Muscle layer of colon (tissue), 2 donors: ENCODE data around the gene ACRBP.

Source experiments
- H3K27ac ChIP-seq: one replicate; pipeline ENCODE4 v1.7.0; 2013; ENCODE audit warnings: low read depth, mild to moderate bottlenecking, low read length, moderate library complexity
- H3K27me3 ChIP-seq, 2 donors: one replicate each; pipeline ENCODE4 v1.7.0; 2013; ENCODE audit warnings: low read length in 2 of 2, mild to moderate bottlenecking in 2 of 2; ENCODE audit not compliant: insufficient read depth in 2 of 2, control insufficient read depth in 1 of 2
- H3K36me3 ChIP-seq: one replicate; pipeline ENCODE4 v1.7.0; 2013; ENCODE audit warnings: mild to moderate bottlenecking, low read length; ENCODE audit not compliant: insufficient read depth
- H3K4me1 ChIP-seq: one replicate; pipeline ENCODE4 v1.7.0; 2013; ENCODE audit warnings: mild to moderate bottlenecking, low read length; ENCODE audit not compliant: insufficient read depth
- H3K4me3 ChIP-seq, 2 donors: one replicate each; pipeline ENCODE4 v1.7.0; 2013; ENCODE audit warnings: low read length in 2 of 2, low read depth in 1 of 2, mild to moderate bottlenecking in 1 of 2, moderate library complexity in 1 of 2
- H3K9ac ChIP-seq: one replicate; pipeline ENCODE4 v1.7.0; 2013; ENCODE audit warnings: low read length
- H3K9me3 ChIP-seq: one replicate; pipeline ENCODE4 v1.7.0; 2013; ENCODE audit warnings: mild to moderate bottlenecking, low read length
- donor health status: abdominal sarcoma.
- donor health status: Adenocarcinoma of cecum.

ACRBP gene

DNA sequence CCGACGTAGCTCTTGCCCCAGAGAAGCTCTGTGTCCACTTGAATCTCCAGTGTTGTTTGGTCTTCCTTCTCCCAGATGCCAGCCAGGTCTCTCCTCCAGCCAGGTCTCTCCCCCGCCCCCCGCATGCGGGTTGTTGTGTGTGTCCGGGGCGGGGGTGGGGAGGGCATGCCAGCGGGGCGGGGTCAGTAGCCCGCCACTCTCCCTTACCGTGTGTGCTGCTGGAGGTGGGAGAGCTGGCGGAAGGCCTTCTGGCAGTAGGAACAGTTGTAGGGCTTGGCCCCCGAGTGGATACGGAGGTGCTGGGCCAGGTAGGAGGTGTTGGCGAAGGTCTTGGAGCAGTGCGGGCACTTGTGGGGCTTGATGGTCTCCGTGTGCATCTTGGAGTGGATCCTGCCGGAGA lies 24.9 kb upstream of the ACRBP start:
- Histone ChIP-seq H3K9ac (no peak overlapping the region), H3K9me3 (no peaks in the 10 kb centered on the region), H3K36me3 (peaks cover 96% of the 10 kb centered on the region), H3K27me3 (no peaks in the 10 kb centered on the region), H3K27ac (no peak overlapping the region), H3K4me3 (no peak overlapping the region), H3K4me1 (no peaks in the 10 kb centered on the region)

DNA sequence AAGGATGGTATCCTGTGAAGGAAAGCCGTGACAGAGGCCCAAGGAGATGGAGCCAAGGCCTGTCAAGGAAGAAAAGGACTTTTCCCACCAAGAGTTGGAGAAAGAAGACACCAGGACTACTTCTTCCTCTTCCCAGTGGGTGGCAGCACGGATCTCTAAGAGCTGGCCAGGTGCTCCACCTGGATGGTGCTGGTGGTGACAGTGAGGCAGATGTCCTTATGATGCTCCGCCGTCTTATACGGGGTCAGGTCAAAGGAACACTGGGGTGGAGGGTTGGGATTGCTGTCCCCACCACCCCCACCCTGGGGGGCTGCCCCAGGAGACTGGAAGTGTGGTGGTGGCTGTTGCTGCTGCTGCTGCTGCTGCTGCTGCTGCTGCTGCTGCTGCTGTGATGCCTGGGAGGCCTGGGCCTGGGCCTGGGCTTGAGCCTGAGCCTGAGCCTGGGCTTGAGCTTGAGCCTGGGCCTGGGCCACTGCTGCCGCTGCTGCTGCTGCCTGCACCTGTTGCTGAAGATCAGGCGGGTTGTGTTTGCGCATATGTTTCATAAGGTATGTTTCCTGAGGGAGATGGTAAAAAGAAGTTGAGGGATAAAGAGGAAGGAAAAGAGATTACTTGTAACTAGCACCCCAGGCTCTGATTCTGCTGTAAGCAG lies 20.5 kb upstream of the ACRBP start:
- Histone ChIP-seq H3K9ac (no peak overlapping the region), H3K4me1 (no peaks in the 10 kb centered on the region), H3K36me3 (peaks cover 57% of the 10 kb centered on the region), H3K27me3 (no peaks in the 10 kb centered on the region), H3K9me3 (no peaks in the 10 kb centered on the region), H3K4me3 (no peak overlapping the region), H3K27ac (no peak overlapping the region)

DNA sequence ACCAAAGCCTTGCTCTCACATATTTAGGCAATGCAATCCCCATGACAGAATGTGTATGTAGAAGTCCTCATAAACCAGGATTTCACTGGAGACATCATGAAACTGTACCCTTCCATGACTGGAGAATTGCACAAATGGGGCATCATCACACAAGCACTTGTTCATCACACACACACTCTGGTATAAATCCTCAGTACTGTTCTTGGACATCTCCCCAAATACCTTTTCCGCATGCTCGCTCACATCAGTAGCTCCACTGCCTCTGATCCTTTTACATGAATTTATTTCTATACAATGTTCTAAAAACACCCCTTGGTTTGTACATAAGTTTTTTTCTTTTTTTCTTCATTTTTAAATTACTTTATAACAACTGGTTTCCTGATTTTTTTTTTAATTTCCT lies 19.0 kb upstream of the ACRBP start:
- Histone ChIP-seq H3K9ac (no peak overlapping the region), H3K27ac (no peak overlapping the region), H3K9me3 (no peaks in the 10 kb centered on the region), H3K36me3 (peaks cover 42% of the 10 kb centered on the region), H3K4me1 (peaks cover 12% of the 10 kb centered on the region), H3K27me3 (no peaks in the 10 kb centered on the region), H3K4me3 (no peak overlapping the region)

GRCh38 chr12:6664902-6665301 lies 17.7 kb upstream of the ACRBP start:
- Histone ChIP-seq H3K36me3 (peaks cover 29% of the 10 kb centered on the region), H3K4me1 (peaks cover 12% of the 10 kb centered on the region), H3K27ac (no peak overlapping the region), H3K27me3 (no peaks in the 10 kb centered on the region), H3K9ac (no peak overlapping the region), H3K4me3 (no peak overlapping the region), H3K9me3 (no peaks in the 10 kb centered on the region)

DNA sequence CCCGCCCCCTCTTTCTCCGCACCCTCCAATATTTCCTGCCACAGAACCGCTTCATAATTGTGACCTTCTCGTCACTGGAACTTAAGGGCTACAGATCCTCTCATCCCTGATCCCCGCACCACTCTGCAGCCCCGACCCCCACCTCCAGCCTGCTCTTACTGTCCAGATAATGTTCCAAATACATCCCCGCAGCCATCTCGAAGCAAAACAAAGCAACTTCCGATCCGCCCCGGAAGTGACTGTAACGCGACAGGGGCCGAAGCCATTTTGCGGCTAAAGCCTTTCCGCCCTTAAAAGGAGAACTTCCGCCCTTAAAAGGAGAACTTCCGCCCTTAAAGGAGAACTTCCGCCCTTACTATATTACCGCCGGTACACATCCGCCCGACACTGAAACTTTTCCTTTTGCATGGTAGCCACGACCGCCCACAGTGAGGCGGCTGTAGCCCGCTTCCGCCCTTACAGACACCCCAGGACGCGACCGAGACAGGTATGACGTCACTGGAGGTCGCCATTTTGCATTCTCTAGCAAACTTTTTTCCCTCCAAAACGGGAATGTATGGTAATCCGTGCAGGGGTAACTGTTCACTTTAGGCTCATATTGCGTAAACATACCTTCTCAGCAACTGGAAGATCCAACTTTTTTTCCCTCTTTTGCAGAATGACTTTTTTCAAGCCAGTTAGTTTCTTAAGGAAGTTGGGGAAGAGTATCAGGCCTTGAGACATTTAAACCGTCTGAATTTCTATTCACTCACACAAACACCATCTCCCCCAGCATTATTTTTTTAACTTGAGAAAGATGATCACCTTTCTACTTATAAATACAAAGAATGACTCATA lies 15.9 kb upstream of the ACRBP start, which contains the start of gene ING4:
Gene ING4, minus strand, starts transcription at position 214 of the 837 bp plus-strand sequence. Its CDS starts 18 bp downstream, at position 196.
- peak within 1 kb of the TSS; percentile 81 to 86 for H3K4me3 ChIP-seq
- H3K27ac ChIP-seq, result peak within 1 kb of the TSS; percentile 87
- H3K36me3 ChIP-seq, result peaks cover 18% of the 10 kb centered on the region
- H3K9ac ChIP-seq, result peak within 1 kb of the TSS; percentile 69
- no peaks in the 10 kb centered on the region for H3K27me3 ChIP-seq
- peaks cover 12% of the 10 kb centered on the region for H3K4me1 ChIP-seq
- H3K9me3 ChIP-seq, result no peaks in the 10 kb centered on the region

DNA sequence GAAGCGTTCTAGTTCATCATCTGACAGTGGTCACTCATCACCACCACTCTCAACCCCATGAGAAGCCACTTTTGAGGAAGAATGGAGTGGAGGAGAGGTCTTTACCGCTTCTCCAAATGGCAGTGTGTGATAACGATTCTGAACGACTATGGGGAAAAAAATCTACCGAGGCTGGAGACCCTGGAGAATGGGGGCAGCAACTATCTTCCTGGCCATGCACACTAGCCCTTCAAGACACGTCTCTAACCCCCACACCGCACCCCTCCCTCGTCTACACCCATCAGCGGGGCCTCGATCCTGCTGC lies 15.3 kb upstream of the ACRBP start:
- H3K4me1 ChIP-seq, result peaks cover 12% of the 10 kb centered on the region
- no peaks in the 10 kb centered on the region for H3K9me3 ChIP-seq
- peak overlapping the region; percentile 87 for H3K27ac ChIP-seq
- peaks cover 15% of the 10 kb centered on the region for H3K36me3 ChIP-seq
- peak overlapping the region; percentile 69 for H3K9ac ChIP-seq
- no peaks in the 10 kb centered on the region for H3K27me3 ChIP-seq
- peak overlapping the region; percentile 81 to 86 for H3K4me3 ChIP-seq

DNA sequence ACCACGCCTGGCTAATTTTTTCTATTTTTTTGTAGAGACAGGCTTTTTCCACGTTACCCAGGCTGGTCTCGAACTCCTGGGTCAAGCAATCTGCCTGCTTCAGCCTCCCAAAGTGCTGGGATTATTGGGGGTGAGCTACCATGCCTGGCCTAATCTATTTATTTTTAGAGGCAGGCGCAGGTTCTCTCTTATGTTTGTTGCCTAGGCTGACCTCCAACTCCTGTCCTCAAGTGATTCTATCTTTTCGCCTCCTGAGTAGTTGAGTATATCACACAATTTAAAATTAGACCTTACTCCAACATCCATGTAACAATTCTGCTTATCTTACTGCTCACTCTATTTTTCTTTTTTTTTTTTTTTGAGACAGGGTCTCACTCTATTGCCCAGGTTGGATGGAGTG lies 6.8 kb upstream of the ACRBP start:
- H3K4me1 ChIP-seq, result no peaks in the 10 kb centered on the region
- no peak overlapping the region for H3K27ac ChIP-seq

GRCh38 chr12:6653342-6653741 lies 6.1 kb upstream of the ACRBP start:
- Histone ChIP-seq H3K9ac (no peak overlapping the region), H3K27me3 (no peaks in the 10 kb centered on the region), H3K4me3 (no peak overlapping the region), H3K27ac (no peak overlapping the region), H3K9me3 (no peaks in the 10 kb centered on the region), H3K36me3 (peaks cover 57% of the 10 kb centered on the region), H3K4me1 (no peaks in the 10 kb centered on the region)

More for the DNA sequence above, 6.8 kb upstream of the ACRBP start:
- Histone ChIP-seq H3K9ac (no peak overlapping the region), H3K9me3 (no peaks in the 10 kb centered on the region), H3K4me3 (no peak overlapping the region), H3K27me3 (no peaks in the 10 kb centered on the region), H3K36me3 (peaks cover 60% of the 10 kb centered on the region)

DNA sequence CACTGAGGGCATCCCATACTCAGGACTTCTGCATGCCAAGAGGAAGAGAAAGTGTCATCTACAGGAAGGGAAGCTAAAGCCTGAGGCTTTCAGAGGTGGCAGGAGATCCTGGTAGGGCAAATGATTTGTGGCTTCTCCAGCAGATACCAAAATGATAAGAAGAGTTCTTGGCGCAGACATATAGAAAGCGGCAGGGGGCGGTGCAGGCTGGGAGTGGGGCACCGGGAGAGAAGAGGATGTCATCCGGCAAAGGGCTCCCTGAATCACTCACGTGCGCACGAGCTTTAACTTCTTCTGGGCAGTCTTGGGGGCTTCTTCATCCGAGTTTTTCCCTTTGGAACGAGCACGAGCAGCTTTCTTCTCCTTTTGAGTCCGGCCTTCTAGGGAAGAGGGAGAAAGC lies 5.2 kb upstream of the ACRBP start:
- H3K27me3 ChIP-seq, result no peaks in the 10 kb centered on the region
- H3K9ac ChIP-seq, result no peak overlapping the region
- H3K27ac ChIP-seq, result no peak overlapping the region
- no peaks in the 10 kb centered on the region for H3K9me3 ChIP-seq
- no peak overlapping the region for H3K4me3 ChIP-seq
- H3K36me3 ChIP-seq, result peaks cover 59% of the 10 kb centered on the region
- no peaks in the 10 kb centered on the region for H3K4me1 ChIP-seq

DNA sequence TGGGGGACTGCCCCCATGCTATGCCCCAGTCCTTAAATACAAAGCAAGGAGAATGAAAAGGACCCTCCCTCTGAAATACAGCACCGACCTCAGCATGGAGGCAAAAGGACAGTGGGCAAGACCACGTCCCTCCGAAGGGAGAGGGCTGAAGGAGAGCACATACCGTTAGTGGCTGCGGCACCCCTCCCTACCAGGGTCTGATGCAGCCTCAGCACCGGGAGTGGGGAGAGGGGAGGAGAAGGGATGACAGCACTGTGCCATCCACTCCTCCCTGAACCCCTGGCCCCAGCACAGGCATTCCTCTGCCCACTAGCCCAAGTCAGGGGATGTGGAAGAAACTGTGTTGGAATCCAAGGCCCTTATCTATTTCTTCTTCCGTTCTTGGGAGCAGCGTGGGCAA lies 3.6 kb upstream of the ACRBP start:
- Histone ChIP-seq H3K4me3 (no peak overlapping the region), H3K4me1 (no peaks in the 10 kb centered on the region), H3K9ac (no peak overlapping the region), H3K27me3 (no peaks in the 10 kb centered on the region), H3K9me3 (no peaks in the 10 kb centered on the region), H3K36me3 (peaks cover 50% of the 10 kb centered on the region), H3K27ac (no peak overlapping the region)

DNA sequence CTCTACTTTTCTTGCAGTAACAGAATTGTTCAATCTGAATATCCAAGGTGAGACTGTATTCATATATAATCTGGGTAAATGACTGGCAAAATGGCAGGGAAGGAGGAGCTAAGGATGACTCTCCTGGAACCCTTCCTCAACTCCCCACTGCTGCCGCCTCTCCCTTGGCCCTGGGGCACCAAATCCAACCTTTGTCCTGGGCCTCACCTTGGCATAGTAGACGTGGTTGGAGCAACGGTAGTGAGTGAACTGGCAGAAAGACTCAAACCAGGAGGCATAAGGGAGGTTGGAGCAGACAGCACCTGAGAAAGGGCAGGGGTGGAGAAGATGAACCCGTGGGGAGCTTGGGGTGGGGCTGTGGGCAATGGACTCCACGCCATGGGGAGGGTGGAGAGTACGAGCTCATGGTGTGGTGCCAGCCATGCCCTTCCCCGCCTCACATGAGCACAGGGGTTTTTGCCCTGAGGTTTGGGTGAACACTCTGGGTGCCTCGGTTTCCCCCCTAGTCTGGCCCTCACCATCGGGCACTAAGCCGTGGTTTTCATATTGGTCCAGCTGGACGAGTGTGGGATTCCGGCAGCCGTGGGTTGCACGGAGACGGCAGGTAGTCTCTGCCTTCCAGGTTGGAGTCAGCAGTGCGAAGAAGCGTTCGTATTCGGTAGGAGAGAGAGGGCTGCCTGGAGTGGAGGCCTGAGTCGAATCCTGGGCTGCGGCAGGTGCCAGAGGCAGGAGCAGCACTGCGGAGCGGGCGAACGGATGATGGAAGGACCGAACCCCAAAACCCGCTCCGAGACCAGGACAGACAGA lies 753 bp downstream of the ACRBP start:
- Histone ChIP-seq H3K9ac (peak overlapping the region; percentile 44), H3K9me3 (no peaks in the 10 kb centered on the region), H3K27me3 (no peaks in the 10 kb centered on the region), H3K27ac (no peak overlapping the region), H3K4me3 (peak overlapping the region; percentile 28 to 56), H3K36me3 (peaks cover 24% of the 10 kb centered on the region), H3K4me1 (peaks cover 7% of the 10 kb centered on the region)
